ENCODE results near the gene AURKAIP1. TPM values are rescaled to one million over a fixed set of nuclear protein-coding genes. Genes with fewer than 3 reads are reported as not detected.

The AURKAIP1 gene
- total and polyA plus RNA-seq, 2 of the 13 experiments (the other 11 are each of a cell fraction or from before 2014, with no cell fraction given) = 69.5 to 175 TPM

GRCh38 chr1:1398677-1399186 lies 23.7 kb upstream of the AURKAIP1 start (continued):
- TF ChIP-seq PAXIP1 (CRISPR knock-in tag; conservative IDR thresholded peaks at IDR 0.05) (no peak), ELK4 (CRISPR knock-in tag; IDR thresholded peaks at IDR 0.05; ENCODE audit: borderline replicate concordance) (0 out of 2 replicates have a peak, but pooled peaks have one; percentile 3), KLF6 (CRISPR knock-in tag; IDR thresholded peaks at IDR 0.05) (no peak), RBM39 (IDR thresholded peaks at IDR 0.05; ENCODE audit: low read depth, low read length, poor library complexity, severe bottlenecking) (no peak), ARID4A (CRISPR knock-in tag; IDR thresholded peaks at IDR 0.05; ENCODE audit: borderline replicate concordance) (no peak), ZNF639 (CRISPR knock-in tag; conservative IDR thresholded peaks at IDR 0.05) (no peak), ZNF644 (CRISPR knock-in tag; IDR thresholded peaks at IDR 0.05; ENCODE audit: low read depth) (no peak), CTCF (CRISPR knock-in tag; IDR thresholded peaks at IDR 0.05) (no peak), NCOA2 (CRISPR knock-in tag; IDR thresholded peaks at IDR 0.05) (no peak), KDM2A (CRISPR knock-in tag; IDR thresholded peaks at IDR 0.05; ENCODE audit: borderline replicate concordance, low read depth) (no peak), NFKB2 (CRISPR knock-in tag; IDR thresholded peaks at IDR 0.05; ENCODE audit: borderline replicate concordance) (no peak), ZNF768 (CRISPR knock-in tag; IDR thresholded peaks at IDR 0.05) (peak; percentile 41; the same call in 1 of the 2 replicates), ZNF234 (CRISPR knock-in tag; conservative IDR thresholded peaks at IDR 0.05) (no peak), ZNF749 (CRISPR knock-in tag; IDR thresholded peaks at IDR 0.05; ENCODE audit: borderline replicate concordance) (no peak), EZH2 (conservative IDR thresholded peaks at IDR 0.05; ENCODE audit: low read depth, low read length) (no peak), ZNF180 (CRISPR knock-in tag; IDR thresholded peaks at IDR 0.05; ENCODE audit: borderline replicate concordance, low read depth) (no peak)
